Measurements from ENCODE around the gene SLC6A6.

Gene SLC6A6

GRCh38 chr3:14448063-14448462, 45.7 kb downstream of the SLC6A6 start:
- peaks cover 0 to 10% (median 0%) of the 10 kb centered on the region in 11 experiments; a peak in 4 of 22 replicates for H3K9me3 ChIP-seq (replicated peaks in 1 of 11)
- H3K36me3 ChIP-seq = peaks cover 88 to 100% (median 98%) of the 10 kb centered on the region in 11 experiments

DNA sequence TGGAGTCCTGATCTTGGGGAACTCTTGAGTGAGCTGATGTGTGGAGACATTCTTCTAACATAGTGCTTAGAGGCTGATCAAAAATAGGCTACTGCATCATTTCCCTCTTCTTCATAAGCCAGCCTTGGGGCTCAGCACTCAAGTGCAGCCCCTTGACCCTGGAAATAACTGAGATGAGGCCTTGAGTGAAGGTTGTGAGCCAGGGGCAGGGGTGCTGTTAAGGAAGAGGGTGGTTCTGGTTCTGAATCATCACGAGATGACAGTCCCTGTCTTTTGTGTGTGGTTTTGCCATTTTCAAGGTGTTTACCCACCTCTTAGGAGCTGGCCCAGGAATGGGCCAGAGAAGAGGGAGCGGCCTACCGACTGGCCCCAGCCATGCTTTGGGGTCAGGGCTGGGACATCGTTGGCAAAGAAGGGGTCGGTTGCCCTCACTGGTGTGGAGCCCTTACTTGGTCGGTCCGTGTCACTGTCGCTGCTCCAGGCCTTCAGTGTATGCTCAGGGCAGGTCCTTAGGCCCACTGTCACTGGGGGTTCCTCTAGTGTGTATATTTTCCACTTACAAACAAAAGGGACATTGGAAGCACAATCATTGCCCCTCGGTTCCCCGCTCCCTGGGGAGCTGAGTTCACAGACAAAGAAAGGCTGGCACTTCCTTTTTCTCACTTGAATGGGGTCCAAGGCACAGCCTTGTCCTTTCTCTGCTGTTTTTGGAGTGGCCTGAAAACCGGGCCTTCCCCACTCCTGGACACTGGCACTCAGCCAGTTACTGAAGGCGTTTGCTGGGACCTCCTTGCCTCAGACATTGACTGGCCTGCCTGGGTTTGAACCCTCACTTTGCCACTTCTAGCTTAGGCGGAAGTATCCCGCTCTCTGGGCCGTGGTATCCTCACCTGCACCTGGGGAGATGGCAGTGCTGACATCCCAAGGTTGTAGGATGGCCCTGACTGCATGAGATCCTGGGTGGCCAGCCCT, 46.6 kb downstream of the SLC6A6 start:
- no peak for TF ChIP-seq Cebpa-rat (IDR thresholded peaks at IDR 0.05)
- Histone ChIP-seq H3K27ac (peak overlapping the region in 9 of 11 experiments; percentile 12 to 66 (median 48); a peak in 16 of 22 replicates), H4K20me1 (peaks cover 0 to 88% (median 35%) of the 10 kb centered on the region in 11 experiments; a peak in 14 of 22 replicates)

More at GRCh38 chr3:14448063-14448462, 45.7 kb downstream of the SLC6A6 start:
- no peak overlapping the region for H3K27ac ChIP-seq
- H4K20me1 ChIP-seq = peaks cover 0 to 88% (median 38%) of the 10 kb centered on the region in 11 experiments; a peak in 17 of 22 replicates
- peak overlapping the region in 6 of 11 experiments; percentile 46 to 80 (median 60); a peak in 7 of 22 replicates for H3K4me2 ChIP-seq
- H3K4me1 ChIP-seq = peaks cover 13 to 33% (median 15%) of the 10 kb centered on the region in 10 experiments
- H3K9ac ChIP-seq = no peak overlapping the region
- H3K4me3 ChIP-seq = no peak overlapping the region
- no peaks in the 10 kb centered on the region for H3K27me3 ChIP-seq
- no peak for TF ChIP-seq Cebpa-rat (IDR thresholded peaks at IDR 0.05)

GRCh38 chr3:14450506-14450905, 48.1 kb downstream of the SLC6A6 start:
- no peak overlapping the region for H3K4me2 ChIP-seq
- no peak overlapping the region for H3K4me3 ChIP-seq
- no peaks in the 10 kb centered on the region for H3K27me3 ChIP-seq
- peaks cover 0 to 10% (median 0%) of the 10 kb centered on the region in 11 experiments; a peak in 4 of 22 replicates for H3K9me3 ChIP-seq (replicated peaks in 1 of 11)
- H3K27ac ChIP-seq = no peak overlapping the region
- TF ChIP-seq Cebpa-rat (IDR thresholded peaks at IDR 0.05) = no peak
- peaks cover 91 to 100% (median 98%) of the 10 kb centered on the region in 11 experiments for H3K36me3 ChIP-seq
- H4K20me1 ChIP-seq = peaks cover 0 to 89% (median 39%) of the 10 kb centered on the region in 11 experiments; a peak in 14 of 22 replicates
- H3K9ac ChIP-seq = no peak overlapping the region
- H3K4me1 ChIP-seq = peaks cover 13 to 33% (median 15%) of the 10 kb centered on the region in 10 experiments

More for the DNA sequence above, 46.6 kb downstream of the SLC6A6 start:
- Histone ChIP-seq H3K4me2 (peak overlapping the region; percentile 14 to 80 (median 58); a peak in 19 of 22 replicates), H3K9me3 (replicated peaks in 1 of 11) (peaks cover 0 to 10% (median 0%) of the 10 kb centered on the region in 11 experiments; a peak in 4 of 22 replicates), H3K4me3 (no peak overlapping the region), H3K36me3 (peaks cover 92 to 100% (median 98%) of the 10 kb centered on the region in 11 experiments), H3K9ac (peak overlapping the region in 7 of 11 experiments; percentile 4 to 59 (median 29); a peak in 7 of 22 replicates), H3K27me3 (no peaks in the 10 kb centered on the region), H3K4me1 (peaks cover 13 to 33% (median 15%) of the 10 kb centered on the region in 10 experiments)

- H3K36me3 ChIP-seq = peaks cover 91 to 100% (median 98%) of the 10 kb centered on the region in 11 experiments
- no peak overlapping the region for H3K4me3 ChIP-seq
- H4K20me1 ChIP-seq = peaks cover 0 to 89% (median 39%) of the 10 kb centered on the region in 11 experiments; a peak in 14 of 22 replicates
- H3K9ac ChIP-seq = no peak overlapping the region
- H3K27me3 ChIP-seq = no peaks in the 10 kb centered on the region
- H3K27ac ChIP-seq = no peak overlapping the region
- no peak overlapping the region for H3K4me2 ChIP-seq
- H3K4me1 ChIP-seq = peaks cover 13 to 33% (median 15%) of the 10 kb centered on the region in 10 experiments
- H3K9me3 ChIP-seq (replicated peaks in 1 of 11) = peaks cover 0 to 10% (median 0%) of the 10 kb centered on the region in 11 experiments; a peak in 4 of 22 replicates
- TF ChIP-seq Cebpa-rat (IDR thresholded peaks at IDR 0.05) = no peak
Observed at GRCh38 chr3:14450922-14451606, 48.7 kb downstream of the SLC6A6 start.

- H3K27ac ChIP-seq = no peak overlapping the region
- no peak for TF ChIP-seq Cebpa-rat (IDR thresholded peaks at IDR 0.05)
- peaks cover 13 to 33% (median 15%) of the 10 kb centered on the region in 10 experiments for H3K4me1 ChIP-seq
- H4K20me1 ChIP-seq = peaks cover 0 to 97% (median 44%) of the 10 kb centered on the region in 11 experiments; a peak in 14 of 22 replicates
- H3K4me2 ChIP-seq = no peak overlapping the region
- H3K27me3 ChIP-seq = no peaks in the 10 kb centered on the region
- no peak overlapping the region for H3K4me3 ChIP-seq
- peaks cover 84 to 100% (median 98%) of the 10 kb centered on the region in 11 experiments for H3K36me3 ChIP-seq
- no peak overlapping the region for H3K9ac ChIP-seq
- peaks cover 0 to 10% (median 0%) of the 10 kb centered on the region in 11 experiments; a peak in 4 of 22 replicates for H3K9me3 ChIP-seq (replicated peaks in 1 of 11)
Observed at GRCh38 chr3:14451844-14452739, 49.7 kb downstream of the SLC6A6 start.

GRCh38 chr3:14452740-14453710, 50.6 kb downstream of the SLC6A6 start:
- H3K4me1 ChIP-seq = peaks cover 13 to 25% (median 14%) of the 10 kb centered on the region in 10 experiments; a peak in 19 of 20 replicates
- H3K36me3 ChIP-seq = peaks cover 81 to 100% (median 97%) of the 10 kb centered on the region in 11 experiments
- H3K9ac ChIP-seq = no peak overlapping the region
- peaks cover 0 to 98% (median 50%) of the 10 kb centered on the region in 11 experiments; a peak in 15 of 22 replicates for H4K20me1 ChIP-seq
- TF ChIP-seq Cebpa-rat (IDR thresholded peaks at IDR 0.05) = no peak
- H3K4me3 ChIP-seq = no peak overlapping the region
- no peaks in the 10 kb centered on the region for H3K27me3 ChIP-seq
- H3K9me3 ChIP-seq (replicated peaks in 1 of 11) = peaks cover 0 to 3% (median 0%) of the 10 kb centered on the region in 11 experiments; a peak in 1 of 22 replicates
- H3K27ac ChIP-seq = no peak overlapping the region
- H3K4me2 ChIP-seq = no peak overlapping the region

Measured in BLaER1 treated with 17β-estradiol and CSF1 and Interleukin-3, amounts not matched to agents 10 nM and 100 nM (cell line).